CD4-positive, alpha-beta T cell treated with Interleukin-15 for 4 hours (primary cell): Measurements from ENCODE around the gene GPSM1.

Experiments used
- DNase-seq: peaks from one replicate; pipeline ENCODE4 v3.0.0-alpha.2; 2020; ENCODE audit warnings: low spot score

GPSM1 gene

GRCh38 chr9:136332482-136332983 is 5.2 kb downstream of the GPSM1 start:
- no peak for DNase-seq

GRCh38 chr9:136333045-136333444 is 5.7 kb downstream of the GPSM1 start:
- no peak for DNase-seq

- DNase-seq = no peak
Observed at GRCh38 chr9:136333486-136333885, 6.1 kb downstream of the GPSM1 start.

GRCh38 chr9:136334541-136334940 is 7.2 kb downstream of the GPSM1 start:
- no peak for DNase-seq

GRCh38 chr9:136335296-136336155 is 8.2 kb downstream of the GPSM1 start:
- DNase-seq = no peak

GRCh38 chr9:136336156-136336870 is 9.0 kb downstream of the GPSM1 start:
- DNase-seq = no peak

- no peak for DNase-seq
Observed at GRCh38 chr9:136336881-136337280, 9.5 kb downstream of the GPSM1 start.

GRCh38 chr9:136337416-136338395 is 10.4 kb downstream of the GPSM1 start:
- DNase-seq = no peak

- no peak for DNase-seq
Observed at GRCh38 chr9:136338511-136338910, 11.2 kb downstream of the GPSM1 start.

GRCh38 chr9:136339173-136339957 is 12.0 kb downstream of the GPSM1 start:
- peak; percentile 30 for DNase-seq

- no peak for DNase-seq
Observed at GRCh38 chr9:136339958-136340310, 12.6 kb downstream of the GPSM1 start.

GRCh38 chr9:136340356-136341041 is 13.2 kb downstream of the GPSM1 start:
- DNase-seq = no peak

GRCh38 chr9:136341042-136341655 is 13.8 kb downstream of the GPSM1 start:
- DNase-seq = no peak

- DNase-seq = no peak
Observed at GRCh38 chr9:136341769-136342168, 14.4 kb downstream of the GPSM1 start.

GRCh38 chr9:136342181-136343120 is 15.1 kb downstream of the GPSM1 start:
- DNase-seq = peak; percentile 47

- DNase-seq = no peak
Observed at GRCh38 chr9:136343121-136343883, 16.0 kb downstream of the GPSM1 start.

- DNase-seq = no peak
Observed at GRCh38 chr9:136343884-136344269, 16.5 kb downstream of the GPSM1 start.
